GM10266 (cell line): ENCODE measurements around the gene PI4KA.

ENCODE experiments used
- DNase-seq: peaks from one replicate; pipeline ENCODE4 v3.0.0; 2012; ENCODE audit errors: extremely low spot score
- TF ChIP-seq, protein P1 (sequence below): IDR thresholded peaks from 2 replicates; pipeline ENCODE4 v1.5.1; 2012; ENCODE audit warnings: mild to moderate bottlenecking, low read depth; ENCODE audit not compliant: control insufficient read depth, insufficient read depth; ENCODE audit errors: missing control alignments

The PI4KA gene

DNA sequence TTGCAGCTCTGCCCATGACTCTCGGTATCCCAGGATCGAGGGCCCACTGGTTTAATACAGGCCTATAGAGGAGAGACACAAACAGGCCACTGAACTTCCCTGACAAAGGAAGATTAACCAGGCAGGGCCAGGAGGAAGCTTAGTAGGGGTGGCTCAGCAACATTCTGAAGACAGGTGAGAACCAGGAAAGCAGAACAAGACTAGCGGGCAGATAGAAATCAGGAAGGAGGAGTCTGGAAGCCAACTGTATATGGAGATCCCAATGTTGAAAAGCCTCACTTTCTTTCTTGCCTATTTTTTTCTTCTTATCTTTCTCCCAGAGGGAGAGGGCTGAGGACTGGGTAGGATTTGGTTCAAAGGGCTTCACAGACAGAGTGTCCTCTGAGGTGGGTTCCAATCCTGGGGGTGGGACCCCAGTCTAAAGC lies 5.4 kb downstream of the PI4KA start:
- TF ChIP-seq, protein P1, sequence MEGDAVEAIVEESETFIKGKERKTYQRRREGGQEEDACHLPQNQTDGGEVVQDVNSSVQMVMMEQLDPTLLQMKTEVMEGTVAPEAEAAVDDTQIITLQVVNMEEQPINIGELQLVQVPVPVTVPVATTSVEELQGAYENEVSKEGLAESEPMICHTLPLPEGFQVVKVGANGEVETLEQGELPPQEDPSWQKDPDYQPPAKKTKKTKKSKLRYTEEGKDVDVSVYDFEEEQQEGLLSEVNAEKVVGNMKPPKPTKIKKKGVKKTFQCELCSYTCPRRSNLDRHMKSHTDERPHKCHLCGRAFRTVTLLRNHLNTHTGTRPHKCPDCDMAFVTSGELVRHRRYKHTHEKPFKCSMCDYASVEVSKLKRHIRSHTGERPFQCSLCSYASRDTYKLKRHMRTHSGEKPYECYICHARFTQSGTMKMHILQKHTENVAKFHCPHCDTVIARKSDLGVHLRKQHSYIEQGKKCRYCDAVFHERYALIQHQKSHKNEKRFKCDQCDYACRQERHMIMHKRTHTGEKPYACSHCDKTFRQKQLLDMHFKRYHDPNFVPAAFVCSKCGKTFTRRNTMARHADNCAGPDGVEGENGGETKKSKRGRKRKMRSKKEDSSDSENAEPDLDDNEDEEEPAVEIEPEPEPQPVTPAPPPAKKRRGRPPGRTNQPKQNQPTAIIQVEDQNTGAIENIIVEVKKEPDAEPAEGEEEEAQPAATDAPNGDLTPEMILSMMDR: no peak
- no peak for DNase-seq

- TF ChIP-seq, protein P1: no peak
- DNase-seq: no peak
These were observed 6.1 kb downstream of the PI4KA start for GRCh38 chr22:20852503-20852902.

DNA sequence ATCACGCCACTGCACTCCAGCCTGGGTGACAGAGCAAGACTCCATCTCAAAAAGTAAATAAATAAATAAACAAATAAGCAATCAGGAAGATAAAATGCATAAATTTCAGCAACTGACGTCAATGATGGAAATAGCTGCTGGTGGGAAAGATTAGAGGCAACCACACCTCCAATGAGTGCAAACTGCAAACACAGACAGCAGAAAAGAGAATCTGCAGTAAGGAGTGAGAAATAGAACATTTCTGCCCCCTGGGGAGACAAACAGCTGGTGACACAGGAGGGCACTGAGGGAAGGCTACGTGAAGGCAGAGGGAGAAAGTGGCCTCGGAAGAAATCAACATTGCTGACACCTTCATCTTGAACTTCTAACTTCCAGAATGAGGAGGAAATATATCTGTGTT lies 6.5 kb downstream of the PI4KA start:
- TF ChIP-seq, protein P1: no peak
- no peak for DNase-seq

GRCh38 chr22:20847318-20847822 lies 11.2 kb downstream of the PI4KA start:
- TF ChIP-seq, protein P1: no peak
- DNase-seq: no peak

GRCh38 chr22:20844055-20845037 lies 14.3 kb downstream of the PI4KA start:
- TF ChIP-seq, protein P1: no peak
- DNase-seq: no peak

GRCh38 chr22:20843501-20843900 lies 15.1 kb downstream of the PI4KA start:
- DNase-seq: no peak
- TF ChIP-seq, protein P1: no peak
